ENCODE data around the gene USP31. TPM values are rescaled to one million over a fixed set of nuclear protein-coding genes. Genes with fewer than 3 reads are reported as not detected.

The USP31 gene
- total RNA-seq, 2 experiments from 2014 or later, result 5.1 to 5.4 TPM

- Mint-ChIP-seq H3K27ac (no peak overlapping the region), H3K4me3 (no peak overlapping the region), H3K36me3 (ENCODE audit: low read depth) (no peaks in the 10 kb centered on the region), H3K4me1 (peaks cover 3% of the 10 kb centered on the region), H3K27me3 (no peaks in the 10 kb centered on the region), H3K9me3 (no peaks in the 10 kb centered on the region)
- CTCF ChIA-PET, result no interaction called here
- DNase-seq, result no peak
- POLR2A ChIA-PET, result no interaction called here
These were observed 133.7 kb downstream of the USP31 start for GRCh38 chr16:23015580-23015979.

DNA sequence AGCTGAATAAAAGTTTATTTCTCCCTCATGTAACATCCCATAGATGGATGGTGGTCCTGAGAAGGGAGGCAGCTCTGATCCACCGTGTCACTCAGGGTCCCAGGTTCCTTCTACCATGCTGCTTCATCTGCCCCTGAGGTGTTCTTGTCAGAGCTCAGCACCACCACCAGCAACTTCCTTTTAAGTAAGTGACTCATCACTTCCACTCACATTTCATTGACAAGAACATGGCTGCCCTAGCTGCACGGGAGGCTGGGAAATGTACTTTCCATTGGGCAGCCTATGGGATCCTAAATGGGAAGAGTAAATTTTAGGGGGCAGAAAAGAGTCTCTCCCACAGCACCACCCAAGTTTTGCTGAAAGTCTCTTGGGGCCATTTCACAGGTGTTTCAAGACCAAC, 134.7 kb downstream of the USP31 start:
- CTCF ChIA-PET, result no interaction called here
- Mint-ChIP-seq H3K4me1 (peaks cover 3% of the 10 kb centered on the region), H3K4me3 (no peak overlapping the region), H3K27me3 (no peaks in the 10 kb centered on the region), H3K27ac (no peak overlapping the region), H3K36me3 (ENCODE audit: low read depth) (no peaks in the 10 kb centered on the region), H3K9me3 (no peaks in the 10 kb centered on the region)
- DNase-seq, result no peak
- POLR2A ChIA-PET, result no interaction called here

Other genes with a start within 250 kb of the USP31 start
- gene SCNN1G, start 33.3 kb upstream of the USP31 start, total RNA-seq, result not detected
- not detected for gene SCNN1B, start 152.8 kb upstream of the USP31 start, total RNA-seq